Caki2 (cell line): ENCODE data around the gene KIAA0825. TPM values are rescaled to one million over a fixed set of nuclear protein-coding genes. Genes with fewer than 3 reads are reported as not detected.

Experiments used
- DNase-seq: peaks from one replicate; pipeline ENCODE4 v3.0.0-alpha.2; 2015; ENCODE audit warnings: low read depth
- in situ Hi-C: cut with HindIII; loops from 2 replicates; pipeline ENCODE4 v1.10.0; 2016; ENCODE audit warnings: low sequenced_read_pairs, low pct_unique_long_range_greater_than_20kb, mixed read lengths
- total RNA-seq: library from RNA; depleted of rRNA; stranded (reverse); fragments of >200 nt; shearing (Covaris generic); gene quantifications from 2 replicates; pipeline ENCODE4 v1.2.3, GENCODE V29; 2014; ENCODE audit warnings: low replicate concordance

KIAA0825 gene
- total RNA-seq, 1 experiment from 2014 or later = 0.07 TPM

DNA sequence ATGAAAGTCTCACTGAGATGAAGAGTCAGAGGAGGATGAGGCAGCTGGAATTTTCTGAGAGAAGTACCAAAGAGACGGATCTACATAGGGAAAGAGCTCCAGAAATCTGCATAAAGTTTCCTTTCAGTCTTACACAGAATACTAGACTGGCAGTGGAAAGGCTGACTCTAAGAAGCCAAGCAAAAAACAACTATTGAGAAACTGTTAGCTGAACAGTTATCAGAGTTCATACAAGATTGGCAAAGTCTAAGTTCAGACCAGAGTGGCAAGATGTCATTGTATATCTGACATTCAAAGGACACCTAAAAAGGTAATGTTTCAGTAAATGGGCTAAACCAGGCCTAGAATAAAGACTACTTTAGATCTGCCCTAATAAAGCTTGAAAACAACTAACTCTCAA is 209.0 kb downstream of the KIAA0825 start:
- in situ Hi-C loops = no loop called here
- DNase-seq = no peak

DNA sequence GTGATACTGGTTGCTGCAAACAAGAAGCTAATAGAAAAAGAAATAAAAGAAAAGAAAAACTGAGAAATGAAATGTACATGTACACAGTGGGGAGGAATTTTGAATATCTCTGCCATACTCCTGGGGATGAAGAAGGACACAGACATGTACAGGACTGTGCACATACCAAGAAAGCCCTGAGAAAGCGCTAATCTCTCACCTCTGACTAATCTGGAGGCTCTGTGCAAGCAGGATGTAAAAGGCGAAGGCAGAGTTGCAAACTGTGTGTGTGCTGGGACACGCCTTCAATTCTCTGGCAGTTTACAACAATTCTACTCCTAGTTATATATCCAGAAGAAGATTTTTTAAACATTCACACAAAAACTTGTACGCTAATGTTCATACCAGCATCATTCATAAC is 211.4 kb downstream of the KIAA0825 start:
- in situ Hi-C loops = no loop called here
- DNase-seq = no peak

DNA sequence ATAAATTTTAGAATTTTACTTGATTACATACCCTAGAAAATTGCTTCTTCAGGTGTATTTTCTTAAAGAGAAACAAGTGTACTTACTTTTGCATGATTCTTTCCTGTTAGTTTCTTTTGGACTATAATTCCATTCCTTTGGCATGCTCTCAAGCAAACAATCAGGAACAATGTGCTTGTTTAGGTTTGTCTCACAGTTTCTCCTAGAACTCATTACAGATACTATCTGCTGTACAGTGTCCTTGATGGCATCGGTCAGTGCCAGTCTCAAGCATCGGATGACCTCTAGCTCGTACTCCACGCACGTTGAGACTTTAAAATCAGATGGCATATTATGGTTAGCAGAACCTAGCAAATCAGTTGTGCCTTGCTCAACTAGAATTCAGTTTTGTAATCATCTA is 214.9 kb downstream of the KIAA0825 start:
- DNase-seq = no peak
- in situ Hi-C loops = no loop called here

DNA sequence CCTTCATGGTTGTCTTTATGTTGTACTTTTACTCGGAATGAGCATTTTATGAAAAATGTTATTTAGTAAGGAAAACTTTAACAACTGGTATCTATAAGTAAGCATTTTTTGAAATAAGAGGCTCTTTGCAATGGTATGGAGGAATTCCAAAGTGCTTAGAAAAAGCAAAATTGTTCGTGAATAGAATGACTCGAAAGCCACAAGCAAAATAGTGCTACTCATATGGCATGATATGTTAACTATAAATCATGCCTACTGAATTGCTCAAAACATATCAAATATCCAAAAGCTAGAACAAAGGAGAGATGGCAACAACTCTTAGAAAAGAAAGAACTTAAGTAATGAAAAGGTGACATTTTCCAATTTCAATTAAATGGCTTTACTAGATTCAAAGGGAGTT is 216.3 kb downstream of the KIAA0825 start:
- in situ Hi-C loops = no loop called here
- DNase-seq = no peak

DNA sequence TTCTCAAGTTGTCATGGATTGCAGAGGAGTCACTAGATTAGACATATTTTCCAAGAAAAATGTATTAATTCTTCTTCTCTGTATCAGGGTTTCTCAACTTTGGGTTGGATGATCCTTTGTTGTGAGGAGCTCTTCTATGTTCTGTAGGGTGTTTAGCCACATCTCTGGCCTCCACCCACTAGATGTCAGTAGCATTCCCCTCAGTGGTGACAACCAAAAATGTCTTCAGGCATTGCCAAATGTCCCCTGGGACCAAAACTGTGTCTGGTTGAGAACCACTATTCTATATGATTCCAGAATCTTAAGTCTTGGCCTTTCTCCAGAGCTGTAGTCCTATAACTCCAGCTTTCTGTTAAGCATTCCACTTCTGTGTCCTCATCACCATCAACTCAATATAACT is 220.9 kb downstream of the KIAA0825 start:
- in situ Hi-C loops = no loop called here
- DNase-seq = no peak

DNA sequence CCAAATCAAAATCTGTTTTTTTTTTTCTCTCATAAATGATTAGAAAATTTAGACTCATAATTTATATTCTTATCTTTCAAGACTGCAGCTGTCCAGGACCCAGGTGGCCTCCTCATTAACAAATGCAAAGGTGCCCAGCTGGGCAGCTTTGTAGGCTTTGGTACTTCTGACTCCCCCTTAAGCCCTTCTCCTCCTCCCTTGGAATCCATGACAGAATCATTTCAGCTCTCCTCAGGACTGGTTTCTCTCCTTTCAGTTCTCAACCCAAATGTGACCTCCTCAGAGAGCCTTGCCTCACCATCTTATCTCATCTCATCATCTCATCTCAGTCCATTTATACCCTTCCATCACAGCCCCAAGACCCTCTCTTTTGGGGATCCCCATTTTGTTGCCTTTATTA is 221.7 kb downstream of the KIAA0825 start:
- in situ Hi-C loops = no loop called here
- no peak for DNase-seq

DNA sequence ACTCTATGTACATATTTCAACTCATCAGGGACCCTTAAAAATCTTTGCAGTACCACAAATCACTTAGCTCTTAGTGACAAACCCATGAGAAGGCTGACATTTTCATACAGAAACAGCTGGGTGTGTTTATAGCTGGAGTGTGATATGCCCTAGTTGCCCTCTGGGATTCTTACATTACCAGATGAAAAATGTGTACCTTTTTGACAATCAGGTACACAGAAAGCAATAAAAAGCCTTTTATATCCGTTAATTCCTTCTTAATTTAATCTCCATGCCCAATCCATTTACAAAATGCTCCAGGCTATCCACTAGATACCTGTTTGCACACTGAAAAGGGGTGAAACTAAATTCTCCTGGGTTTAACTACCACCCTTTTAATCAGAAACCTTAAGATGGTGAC is 222.9 kb downstream of the KIAA0825 start:
- DNase-seq = no peak
- in situ Hi-C loops = no loop called here

DNA sequence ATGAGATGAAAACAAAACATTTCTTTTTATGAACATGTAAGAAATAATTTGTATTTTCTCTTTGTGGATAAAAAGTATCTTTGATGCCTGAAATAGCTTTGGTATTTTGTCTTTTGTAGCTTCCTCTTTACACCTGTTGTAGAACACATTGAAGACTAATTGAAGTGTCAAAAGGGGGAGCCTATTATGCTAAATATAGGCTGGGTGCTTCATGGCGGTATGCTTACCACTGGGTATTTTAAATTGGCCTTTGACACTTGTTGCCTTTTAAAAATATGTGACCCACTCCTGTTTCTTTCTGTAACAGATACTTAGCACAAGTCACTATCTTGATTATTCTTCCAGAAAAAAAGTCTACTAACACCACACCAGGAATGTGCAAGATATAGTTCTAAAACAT is 226.4 kb downstream of the KIAA0825 start:
- DNase-seq = no peak
- in situ Hi-C loops = no loop called here

DNA sequence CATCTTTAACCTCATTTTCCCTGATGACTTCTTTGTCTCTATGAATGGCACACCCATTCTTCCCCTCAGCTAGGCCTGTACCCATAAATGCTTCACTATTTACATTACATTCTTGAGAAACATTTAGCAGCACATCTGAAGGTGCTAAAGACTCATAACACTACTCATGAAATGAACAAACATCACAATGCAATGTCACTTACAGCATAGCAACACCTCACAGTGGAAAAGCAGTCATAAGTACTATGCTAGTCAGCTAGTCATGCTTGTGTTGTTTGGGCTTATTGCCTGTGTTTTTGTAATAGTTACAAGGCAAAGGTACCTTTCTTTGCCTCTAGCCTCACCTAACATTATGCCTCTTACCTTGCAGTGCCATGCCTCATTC is 228.9 kb downstream of the KIAA0825 start:
- no peak for DNase-seq
- in situ Hi-C loops = no loop called here

DNA sequence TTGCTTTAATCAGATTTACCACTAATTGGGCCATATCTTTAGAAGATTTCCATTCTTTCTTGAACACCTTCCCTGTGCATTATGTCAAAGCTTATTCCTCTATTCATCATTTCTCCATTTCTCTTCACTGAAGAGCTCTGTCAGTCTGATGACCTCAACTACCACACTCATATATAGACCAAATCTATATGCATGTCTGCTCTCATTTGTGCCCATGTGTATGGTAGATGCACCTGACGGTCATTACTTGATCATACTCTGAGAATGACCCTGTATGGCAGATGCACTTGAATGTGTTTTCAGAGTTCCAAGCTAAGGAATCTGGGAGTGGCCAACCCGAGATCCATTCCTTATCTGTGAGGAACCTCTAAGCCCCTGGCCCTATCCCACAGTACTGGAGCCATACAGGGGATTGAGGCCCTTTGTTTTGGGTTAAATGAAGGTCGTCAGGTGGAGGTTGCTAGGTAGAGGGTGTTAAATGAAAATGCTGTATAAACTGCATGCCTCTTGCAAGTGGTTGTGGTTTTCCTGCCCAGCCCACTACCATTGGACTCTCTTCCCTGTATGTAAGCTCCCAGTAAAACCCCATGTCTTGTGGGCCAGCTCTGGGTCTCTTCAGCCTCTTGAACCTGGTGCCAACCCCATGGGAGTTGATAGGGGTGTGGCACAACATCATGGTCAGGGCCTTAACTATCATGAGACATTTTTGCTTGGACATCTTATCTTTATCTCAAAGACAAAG is 229.5 kb downstream of the KIAA0825 start:
- in situ Hi-C loops = no loop called here
- DNase-seq = no peak

DNA sequence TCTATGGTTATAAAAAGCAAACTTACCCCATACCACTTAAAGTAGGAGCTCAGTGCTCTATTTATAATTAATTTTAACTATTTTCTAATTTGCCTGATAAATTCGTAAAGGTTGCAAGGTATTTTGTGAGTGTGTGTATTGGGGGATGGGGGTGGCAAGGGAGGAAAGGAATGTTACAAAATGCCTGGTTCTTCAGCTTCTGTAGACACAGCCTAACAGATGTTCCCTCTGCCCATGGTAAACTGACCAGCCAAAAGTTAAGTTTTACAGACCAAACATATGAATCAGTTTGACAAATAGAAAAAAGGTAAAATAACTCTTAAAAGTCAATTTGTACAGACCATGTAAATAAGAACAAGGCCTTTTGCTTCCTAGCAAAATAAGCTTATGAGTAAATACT is 232.6 kb downstream of the KIAA0825 start:
- DNase-seq = no peak
- in situ Hi-C loops = no loop called here

DNA sequence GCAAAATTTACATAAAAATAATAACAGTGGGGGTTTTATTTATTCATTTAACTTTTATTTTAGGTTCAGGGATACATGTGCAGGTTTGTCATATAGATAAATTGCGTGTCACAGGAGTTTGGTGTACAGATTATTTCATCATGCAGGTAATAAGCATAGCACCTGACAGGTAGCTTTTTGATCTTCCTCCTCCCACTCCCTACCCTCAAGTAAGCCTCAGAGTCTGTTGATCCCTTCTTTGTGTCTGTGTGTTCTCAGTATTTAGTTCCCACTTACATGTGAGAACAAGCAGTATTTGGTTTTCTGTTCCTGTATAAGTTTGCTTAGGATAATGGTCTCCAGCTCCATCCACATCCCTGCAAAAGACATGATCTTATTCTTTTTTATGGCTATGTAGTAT is 240.3 kb downstream of the KIAA0825 start:
- DNase-seq = no peak
- in situ Hi-C loops = no loop called here

DNA sequence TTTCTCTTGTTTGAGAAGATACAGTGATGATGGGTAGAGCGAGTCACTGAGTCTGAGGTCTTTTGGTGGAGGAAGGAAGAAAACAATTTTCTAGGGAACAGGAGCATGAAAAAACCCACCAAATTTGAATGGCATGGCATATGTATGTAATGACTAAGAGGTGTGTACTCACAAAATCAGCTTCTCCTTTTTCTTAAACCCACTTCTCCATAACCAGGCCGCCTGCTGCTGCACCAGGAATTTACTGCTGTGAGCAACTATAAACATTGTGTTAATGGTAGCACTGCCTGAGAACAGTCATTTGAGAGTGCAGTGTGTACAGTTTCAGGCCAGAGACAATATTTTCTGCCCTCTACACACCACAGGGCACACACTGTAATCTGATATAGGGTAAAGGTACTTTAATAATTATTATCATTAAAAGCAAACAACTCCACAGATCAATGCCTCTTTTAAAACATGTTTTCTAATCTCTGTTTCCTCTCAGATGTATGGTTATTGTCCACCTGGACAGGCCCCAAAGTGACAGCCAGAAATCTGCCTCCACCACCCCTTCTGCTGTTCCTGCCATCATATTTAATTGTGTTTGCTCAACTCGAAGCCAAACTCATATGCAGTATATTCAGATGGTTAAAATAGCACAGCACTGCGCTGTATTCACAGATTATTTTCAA is 241.6 kb downstream of the KIAA0825 start:
- no peak for DNase-seq
- in situ Hi-C loops = no loop called here

DNA sequence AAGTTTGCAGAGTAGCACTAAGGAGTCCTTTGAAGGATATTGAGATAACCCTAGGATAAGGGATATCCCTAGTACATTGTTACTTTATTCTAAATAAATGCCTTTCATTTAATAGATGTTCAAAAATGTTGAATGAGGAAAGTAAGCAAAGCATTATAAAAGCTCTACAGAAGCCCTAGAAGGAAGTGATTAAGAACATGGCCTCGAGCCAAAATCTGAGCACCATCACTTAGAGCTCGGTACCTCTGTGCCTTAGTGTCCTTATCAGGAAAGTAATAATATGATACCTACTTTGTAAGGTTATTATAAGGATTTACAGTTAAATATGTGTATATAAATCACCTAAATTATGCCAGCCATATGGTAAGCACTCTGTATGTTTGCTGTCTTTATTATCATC is 242.6 kb downstream of the KIAA0825 start:
- no peak for DNase-seq
- in situ Hi-C loops = no loop called here

DNA sequence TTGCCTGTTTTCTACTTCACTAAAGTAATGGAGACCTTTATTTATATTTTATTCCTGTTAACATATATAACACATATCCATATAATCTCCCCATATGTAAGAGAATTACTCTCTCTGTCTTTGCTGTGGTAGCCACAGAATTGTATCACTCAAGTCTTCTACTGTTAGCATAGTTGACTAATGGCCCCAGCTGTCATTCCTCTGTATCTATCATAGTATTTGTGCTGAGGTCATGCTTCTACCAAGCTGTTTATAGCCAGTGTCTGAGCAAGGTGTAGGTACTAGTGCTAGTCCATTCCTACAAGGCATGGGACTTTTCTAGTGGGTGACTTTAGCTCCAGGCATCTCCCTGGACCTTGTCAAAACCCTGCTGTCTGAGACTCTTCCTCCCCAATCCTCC is 244.1 kb downstream of the KIAA0825 start:
- in situ Hi-C loops = no loop called here
- no peak for DNase-seq

DNA sequence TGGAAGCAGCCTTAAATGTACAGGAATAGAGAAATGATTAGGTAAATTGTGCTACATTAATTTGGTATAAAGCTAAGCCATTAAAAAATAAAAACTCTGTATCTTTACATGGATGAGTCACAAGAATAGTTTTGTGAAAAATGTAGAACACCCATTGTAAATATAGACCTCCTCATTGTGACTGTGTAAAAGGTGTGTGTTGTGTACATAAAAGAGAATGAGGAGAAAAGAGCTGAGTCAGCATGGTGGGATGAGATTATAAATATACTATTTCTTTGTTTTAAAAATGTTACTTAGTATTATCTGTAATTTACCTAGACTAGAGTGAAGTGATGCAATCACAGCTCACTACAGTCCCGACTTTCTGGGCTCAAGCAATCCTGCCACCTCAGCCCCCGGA is 250.5 kb downstream of the KIAA0825 start:
- DNase-seq = no peak
- in situ Hi-C loops = no loop called here

DNA sequence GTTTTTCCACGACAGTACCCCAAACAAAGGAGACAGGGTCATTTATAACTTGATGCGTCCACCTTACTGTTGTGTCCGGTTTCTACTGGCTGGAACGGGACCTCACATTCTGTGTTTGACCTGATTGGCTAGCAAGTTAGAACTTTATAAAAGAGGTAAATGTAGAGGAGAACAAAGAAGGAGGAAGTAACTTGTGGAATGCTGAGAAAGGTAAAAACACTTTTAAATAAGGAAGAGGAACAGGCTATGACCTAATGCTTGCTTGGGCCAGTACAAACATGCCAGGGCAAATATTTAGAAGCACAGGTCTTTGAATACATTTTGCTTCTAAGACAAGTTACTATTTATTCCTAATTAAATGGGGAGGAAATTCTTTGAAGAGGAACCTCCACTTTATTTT is 251.6 kb downstream of the KIAA0825 start:
- in situ Hi-C loops = no loop called here
- DNase-seq = no peak

DNA sequence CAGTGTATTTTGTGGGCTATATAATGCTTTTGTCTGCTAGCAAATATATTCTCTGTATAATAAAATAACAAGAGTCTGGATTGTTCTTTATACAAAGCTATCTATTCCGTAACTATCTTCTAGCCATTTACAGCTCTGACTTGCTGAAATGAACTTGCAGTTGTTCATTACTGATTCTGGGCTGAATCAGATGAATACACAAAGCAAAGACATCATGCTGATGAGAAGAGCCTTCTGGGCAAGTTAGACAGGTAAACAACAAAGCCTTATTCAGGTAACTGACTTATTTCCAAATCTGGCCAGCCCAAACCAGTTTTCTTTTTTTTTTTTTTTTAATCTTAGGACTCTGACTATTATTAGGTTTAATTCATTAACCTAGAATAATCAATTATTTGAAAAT is 255.5 kb downstream of the KIAA0825 start:
- in situ Hi-C loops = no loop called here

DNA sequence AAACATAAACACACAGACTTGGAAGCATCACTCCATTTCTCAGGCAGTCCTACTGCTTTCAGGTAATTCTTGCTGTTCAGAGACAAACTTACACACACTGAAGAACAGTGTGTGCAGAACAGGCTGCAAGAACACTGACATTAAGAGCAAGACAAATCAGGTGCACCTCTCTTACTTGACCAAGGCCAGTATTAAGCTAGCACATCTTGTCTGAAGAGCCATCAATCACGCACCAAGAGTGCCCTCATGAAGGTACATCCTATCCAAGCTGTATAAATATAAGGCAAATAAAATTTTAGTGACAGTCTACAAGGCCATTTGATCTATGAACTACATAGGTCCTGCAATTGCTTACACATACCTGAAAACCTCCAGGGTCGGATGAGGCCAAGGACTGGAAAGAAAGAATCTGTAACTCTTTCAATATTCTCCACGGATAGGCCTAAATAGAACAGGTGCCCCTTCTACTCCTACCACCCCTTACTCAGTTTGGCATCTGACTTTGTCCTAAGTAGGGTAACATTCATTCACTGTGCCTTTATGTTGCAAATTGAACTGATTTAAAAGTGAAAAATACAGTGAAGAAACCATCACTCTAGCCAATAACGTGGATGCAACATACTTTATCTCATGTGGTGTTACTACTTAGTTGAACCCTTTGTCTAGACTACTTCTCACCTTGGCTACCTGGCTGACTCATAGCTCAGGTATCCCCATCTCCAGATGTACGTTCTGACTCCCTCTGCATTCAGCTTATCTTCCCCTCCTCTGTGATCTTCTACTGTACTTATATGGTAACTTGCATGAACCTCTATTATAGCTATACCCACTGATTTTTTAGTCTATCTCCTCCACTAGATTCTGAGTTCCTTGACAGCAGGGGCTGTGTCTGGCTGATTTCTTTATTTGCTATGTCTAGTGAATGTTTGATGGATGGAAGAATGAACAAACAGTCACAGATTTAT is 256.3 kb downstream of the KIAA0825 start:
- in situ Hi-C loops = no loop called here
- DNase-seq = no peak

More for the DNA sequence above, 255.5 kb downstream of the KIAA0825 start:
- no peak for DNase-seq
